ENCODE measurements around the gene CASP3. TPM values are rescaled to one million over a fixed set of nuclear protein-coding genes. Genes with fewer than 3 reads are reported as not detected.

CASP3 gene
- total RNA-seq, 1 donor from 2014 or later, result 12.1 TPM

DNA sequence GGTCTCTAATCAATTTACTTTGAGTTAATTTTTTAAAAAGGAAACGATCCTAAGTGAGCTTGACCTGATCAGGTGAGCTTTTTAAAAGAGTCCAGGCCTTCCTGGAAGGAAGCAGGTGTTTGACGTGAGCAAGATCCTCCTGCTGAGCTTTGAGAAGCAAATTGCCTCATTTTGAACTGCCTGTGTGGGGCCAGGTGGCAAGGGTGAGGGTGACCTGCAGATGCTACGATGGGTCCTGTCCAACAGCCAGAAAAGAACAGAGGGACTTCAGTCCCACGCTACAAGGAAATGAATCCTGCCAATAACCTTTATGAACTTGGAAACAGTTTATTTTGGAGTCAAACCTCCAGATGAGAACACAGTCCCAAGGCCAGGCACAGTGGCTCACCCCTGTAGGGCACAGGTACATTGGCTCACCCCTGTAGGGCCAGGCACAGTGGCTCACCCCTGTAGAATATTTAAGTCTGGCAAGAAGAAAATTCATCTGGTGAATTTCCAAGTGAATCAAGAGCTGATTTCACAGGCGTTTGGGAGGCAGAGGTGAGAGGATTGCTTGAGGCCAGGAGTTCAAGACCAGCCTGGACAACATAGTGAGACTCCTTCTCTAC lies 58.1 kb downstream of the CASP3 start:
- peaks cover 3% of the 10 kb centered on the region for H3K4me1 ChIP-seq
- H3K9me3 ChIP-seq (replicated peaks), result no peaks in the 10 kb centered on the region
- H3K27me3 ChIP-seq (ENCODE audit: low read depth), result no peaks in the 10 kb centered on the region
- no peak for DNase-seq
- H3K36me3 ChIP-seq, result no peaks in the 10 kb centered on the region
- no peak overlapping the region for H3K27ac ChIP-seq (replicated peaks)
- intact Hi-C loops (cut with micrococcal nuclease), result no loop called here
- no peak overlapping the region for H3K4me3 ChIP-seq
- TF ChIP-seq, protein P1, sequence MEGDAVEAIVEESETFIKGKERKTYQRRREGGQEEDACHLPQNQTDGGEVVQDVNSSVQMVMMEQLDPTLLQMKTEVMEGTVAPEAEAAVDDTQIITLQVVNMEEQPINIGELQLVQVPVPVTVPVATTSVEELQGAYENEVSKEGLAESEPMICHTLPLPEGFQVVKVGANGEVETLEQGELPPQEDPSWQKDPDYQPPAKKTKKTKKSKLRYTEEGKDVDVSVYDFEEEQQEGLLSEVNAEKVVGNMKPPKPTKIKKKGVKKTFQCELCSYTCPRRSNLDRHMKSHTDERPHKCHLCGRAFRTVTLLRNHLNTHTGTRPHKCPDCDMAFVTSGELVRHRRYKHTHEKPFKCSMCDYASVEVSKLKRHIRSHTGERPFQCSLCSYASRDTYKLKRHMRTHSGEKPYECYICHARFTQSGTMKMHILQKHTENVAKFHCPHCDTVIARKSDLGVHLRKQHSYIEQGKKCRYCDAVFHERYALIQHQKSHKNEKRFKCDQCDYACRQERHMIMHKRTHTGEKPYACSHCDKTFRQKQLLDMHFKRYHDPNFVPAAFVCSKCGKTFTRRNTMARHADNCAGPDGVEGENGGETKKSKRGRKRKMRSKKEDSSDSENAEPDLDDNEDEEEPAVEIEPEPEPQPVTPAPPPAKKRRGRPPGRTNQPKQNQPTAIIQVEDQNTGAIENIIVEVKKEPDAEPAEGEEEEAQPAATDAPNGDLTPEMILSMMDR (IDR thresholded peaks at IDR 0.05; ENCODE audit: borderline replicate concordance), result no peak

DNA sequence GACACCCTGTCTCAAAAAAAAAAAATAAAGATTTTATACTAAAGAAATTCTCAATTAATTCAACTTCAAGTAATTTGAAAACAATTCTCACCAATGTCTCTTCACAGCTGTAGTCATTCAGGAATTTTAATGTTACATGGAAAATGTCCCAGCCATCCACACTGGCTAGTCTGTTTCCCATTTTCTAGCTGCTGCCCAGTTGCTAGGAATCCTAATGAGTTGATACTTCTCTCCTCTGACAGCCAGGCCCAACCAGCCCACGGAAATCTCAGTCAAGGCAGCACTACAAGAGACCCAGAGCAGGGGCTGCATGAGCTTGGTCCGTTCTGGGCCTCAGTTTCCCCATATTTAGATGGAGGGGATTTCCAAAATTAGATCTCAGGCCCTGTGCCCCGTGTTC lies 59.1 kb downstream of the CASP3 start:
- no peaks in the 10 kb centered on the region for H3K4me1 ChIP-seq
- no peaks in the 10 kb centered on the region for H3K27me3 ChIP-seq (ENCODE audit: low read depth)
- H3K36me3 ChIP-seq, result no peaks in the 10 kb centered on the region
- TF ChIP-seq, protein P1 (IDR thresholded peaks at IDR 0.05; ENCODE audit: borderline replicate concordance), result no peak
- H3K9me3 ChIP-seq (replicated peaks), result no peaks in the 10 kb centered on the region
- DNase-seq, result no peak
- H3K27ac ChIP-seq (replicated peaks), result no peak overlapping the region
- intact Hi-C loops (cut with micrococcal nuclease), result no loop called here
- no peak overlapping the region for H3K4me3 ChIP-seq

DNA sequence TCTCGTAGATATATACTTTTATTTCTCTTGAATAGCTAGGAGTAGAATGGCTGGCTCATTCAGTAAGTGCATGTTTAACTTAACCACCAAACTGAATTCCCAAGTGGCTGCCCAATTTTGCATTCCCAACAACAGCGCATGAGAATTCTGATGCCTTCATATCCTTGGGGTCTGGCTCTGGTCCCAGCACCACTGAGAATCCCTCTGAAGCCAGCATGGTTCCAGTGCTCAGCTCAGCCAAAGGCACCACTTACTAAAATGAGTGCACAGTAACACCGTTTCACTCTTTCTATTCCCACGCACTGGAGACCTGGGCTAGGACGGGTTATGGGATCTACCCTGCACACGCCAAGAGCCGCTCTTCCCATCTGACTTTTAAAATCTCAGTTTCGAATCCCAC lies 60.4 kb downstream of the CASP3 start:
- Histone ChIP-seq H3K4me3 (no peak overlapping the region), H3K36me3 (no peaks in the 10 kb centered on the region), H3K4me1 (no peaks in the 10 kb centered on the region), H3K27me3 (ENCODE audit: low read depth) (no peaks in the 10 kb centered on the region), H3K9me3 (replicated peaks) (no peaks in the 10 kb centered on the region), H3K27ac (replicated peaks) (no peak overlapping the region)
- TF ChIP-seq, protein P1 (IDR thresholded peaks at IDR 0.05; ENCODE audit: borderline replicate concordance), result no peak
- DNase-seq, result no peak
- intact Hi-C loops (cut with micrococcal nuclease), result no loop called here

DNA sequence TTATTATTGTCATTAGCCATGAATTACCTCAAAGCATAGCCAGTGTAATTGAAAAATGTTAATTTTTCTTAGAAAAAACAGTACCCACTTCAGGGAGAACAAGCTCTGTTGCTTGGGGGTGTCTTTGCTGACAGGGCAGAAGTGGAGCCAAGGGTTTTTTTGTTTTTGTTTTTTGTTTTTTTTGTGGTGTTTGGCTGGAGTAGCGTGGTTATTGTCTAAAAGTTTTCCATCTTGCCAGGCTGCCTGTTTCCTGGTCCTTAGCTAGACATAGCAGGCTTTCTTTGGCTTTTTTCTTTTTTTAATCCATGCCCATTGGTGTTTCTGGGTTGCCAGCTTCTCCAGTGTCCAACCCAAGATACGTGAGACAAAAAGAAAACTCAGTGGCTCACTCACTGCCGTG lies 61.5 kb downstream of the CASP3 start:
- TF ChIP-seq, protein P1 (IDR thresholded peaks at IDR 0.05; ENCODE audit: borderline replicate concordance), result no peak
- Histone ChIP-seq H3K27me3 (ENCODE audit: low read depth) (no peaks in the 10 kb centered on the region), H3K9me3 (replicated peaks) (no peaks in the 10 kb centered on the region), H3K4me3 (no peak overlapping the region), H3K27ac (replicated peaks) (no peak overlapping the region), H3K4me1 (no peaks in the 10 kb centered on the region), H3K36me3 (no peaks in the 10 kb centered on the region)
- no peak for DNase-seq
- intact Hi-C loops (cut with micrococcal nuclease), result no loop called here

DNA sequence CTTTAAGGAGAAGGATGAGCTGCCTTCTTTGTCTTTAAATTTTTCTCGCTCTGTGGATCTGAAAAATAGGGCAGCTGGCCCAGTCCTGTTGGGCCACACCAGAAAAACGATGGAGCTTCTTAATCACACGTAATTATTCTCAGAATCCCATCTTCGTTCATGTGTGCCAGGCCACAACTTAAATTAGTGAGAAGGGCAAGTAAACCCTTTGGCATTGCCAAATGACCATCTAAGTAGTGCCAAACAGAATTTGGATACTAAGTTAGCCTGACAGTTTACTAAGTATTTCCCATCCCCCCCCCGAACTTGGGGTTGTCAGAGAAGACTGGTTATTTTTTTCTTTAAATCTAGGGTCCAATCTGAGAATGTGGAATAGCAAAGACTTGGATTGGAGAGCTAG lies 62.0 kb downstream of the CASP3 start:
- Histone ChIP-seq H3K9me3 (replicated peaks) (no peaks in the 10 kb centered on the region), H3K4me1 (no peaks in the 10 kb centered on the region), H3K27me3 (ENCODE audit: low read depth) (no peaks in the 10 kb centered on the region), H3K36me3 (no peaks in the 10 kb centered on the region), H3K27ac (replicated peaks) (no peak overlapping the region), H3K4me3 (no peak overlapping the region)
- TF ChIP-seq, protein P1 (IDR thresholded peaks at IDR 0.05; ENCODE audit: borderline replicate concordance), result no peak
- intact Hi-C loops (cut with micrococcal nuclease), result no loop called here
- DNase-seq, result no peak
